IPS-NIHi11 (cell line): ENCODE data around the gene PIGZ.

Experiments used
- DNase-seq: peaks from one replicate; pipeline ENCODE4 v3.0.0; 2012; ENCODE audit warnings: mixed read lengths, low spot score

Gene PIGZ

DNA sequence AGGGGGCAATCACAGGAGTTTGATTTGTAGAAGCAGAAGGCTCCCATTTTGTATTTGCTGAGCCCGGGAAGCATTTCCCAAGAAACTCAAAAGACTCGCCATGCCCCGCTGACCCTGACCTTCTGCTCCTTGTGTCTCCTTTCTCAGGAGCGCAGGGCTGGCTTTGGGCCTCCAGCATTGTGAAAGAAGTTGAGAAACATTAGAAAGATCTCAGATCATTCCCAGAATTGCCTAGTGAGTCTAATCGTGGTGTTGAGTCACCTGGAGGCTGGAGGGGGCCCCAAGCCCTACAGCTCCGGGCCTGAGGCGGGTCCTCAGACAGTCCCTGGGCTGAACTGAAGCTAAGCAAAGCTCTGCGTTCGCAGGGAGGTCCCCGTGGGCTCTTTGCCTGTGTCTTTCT lies 10.9 kb upstream of the PIGZ start:
- no peak for DNase-seq

DNA sequence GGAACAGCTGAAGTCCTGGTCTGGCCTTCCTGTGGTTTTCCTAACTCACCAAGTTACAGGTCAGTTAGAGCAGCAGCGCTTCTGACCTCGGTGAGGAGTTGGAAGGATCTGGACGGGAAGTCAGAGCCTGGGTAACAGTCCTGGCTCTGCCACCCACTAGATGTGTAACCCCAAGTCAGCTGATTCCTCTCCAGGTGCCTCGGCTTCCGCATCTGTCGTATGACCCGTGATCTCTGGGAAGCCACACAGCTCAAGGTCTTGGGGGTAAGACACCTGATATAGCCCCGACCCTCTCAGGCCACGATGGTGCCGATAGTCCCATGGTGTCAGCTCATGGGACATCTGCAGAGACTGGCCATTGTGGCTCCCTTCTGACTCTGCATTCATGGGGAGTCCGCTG lies 8.3 kb upstream of the PIGZ start:
- DNase-seq, result no peak

DNA sequence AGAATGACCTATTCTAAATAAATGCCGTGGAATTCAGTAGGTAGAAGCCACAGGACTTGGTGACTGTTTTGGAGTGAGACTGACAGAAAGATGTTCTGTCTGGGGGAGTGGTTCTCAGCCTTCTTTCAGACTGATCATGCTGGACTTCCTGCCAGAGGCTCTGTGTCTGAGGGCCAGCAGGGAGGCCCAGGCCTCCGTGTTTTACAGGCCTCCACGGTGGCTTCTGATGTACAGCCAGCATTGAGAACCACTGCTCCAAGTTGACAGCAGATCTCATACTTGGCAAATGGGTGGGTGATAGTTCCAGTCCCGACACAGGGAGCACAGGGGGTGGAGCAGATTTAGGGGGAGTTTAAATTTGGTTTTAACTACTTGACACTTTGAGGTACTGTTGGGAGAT lies 6.7 kb upstream of the PIGZ start:
- no peak for DNase-seq

DNA sequence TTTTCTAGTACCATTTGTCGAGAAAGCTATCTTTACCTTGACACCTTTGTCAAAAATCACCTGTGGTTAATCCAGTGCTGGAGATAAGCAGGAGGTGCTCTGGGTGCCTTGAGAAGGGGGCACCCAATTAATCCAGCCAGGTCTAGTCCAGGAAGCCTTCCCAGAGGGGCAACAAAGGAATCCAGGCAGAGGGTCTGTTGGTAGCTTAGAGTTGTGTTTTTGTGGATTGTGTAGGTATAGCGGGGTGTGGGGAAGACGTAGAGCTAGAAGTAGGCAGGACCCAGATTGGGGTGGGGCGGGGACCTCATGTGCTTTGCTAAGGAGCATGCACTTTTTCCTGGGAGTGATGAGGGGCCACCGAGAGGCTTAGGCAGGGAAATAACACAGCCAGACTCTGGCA lies 6.0 kb upstream of the PIGZ start:
- DNase-seq, result no peak

GRCh38 chr3:196971094-196971698 lies 2.6 kb upstream of the PIGZ start:
- DNase-seq, result no peak

DNA sequence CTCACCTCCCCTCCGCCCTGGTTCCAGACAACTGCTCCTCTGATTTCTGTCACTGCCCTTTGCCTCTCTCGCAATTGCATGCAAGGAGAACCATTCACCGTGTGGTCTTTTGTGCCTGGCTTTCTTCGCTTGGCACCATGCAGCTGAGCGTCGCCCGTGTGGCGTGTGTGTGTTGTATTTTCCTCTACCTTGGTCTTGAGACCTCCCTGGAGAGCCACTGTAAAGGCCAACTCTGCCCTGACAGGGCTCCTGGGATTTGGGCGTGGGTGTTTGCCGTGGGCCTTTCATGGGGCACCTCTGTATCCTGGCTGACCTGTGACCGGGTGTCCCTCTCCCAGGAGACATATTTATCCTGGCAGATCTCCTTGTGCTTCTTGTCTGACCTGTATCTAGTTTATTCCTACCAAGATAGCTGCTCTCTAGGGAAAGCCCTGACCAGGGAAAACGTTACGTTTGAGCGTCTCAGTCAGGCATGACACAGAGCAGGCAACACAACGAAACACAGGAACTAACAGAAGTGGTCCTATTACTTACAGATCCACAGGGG lies 2.0 kb upstream of the PIGZ start:
- DNase-seq, result no peak

GRCh38 chr3:196969660-196970546 lies 1.3 kb upstream of the PIGZ start:
- peak; percentile 98 for DNase-seq

DNA sequence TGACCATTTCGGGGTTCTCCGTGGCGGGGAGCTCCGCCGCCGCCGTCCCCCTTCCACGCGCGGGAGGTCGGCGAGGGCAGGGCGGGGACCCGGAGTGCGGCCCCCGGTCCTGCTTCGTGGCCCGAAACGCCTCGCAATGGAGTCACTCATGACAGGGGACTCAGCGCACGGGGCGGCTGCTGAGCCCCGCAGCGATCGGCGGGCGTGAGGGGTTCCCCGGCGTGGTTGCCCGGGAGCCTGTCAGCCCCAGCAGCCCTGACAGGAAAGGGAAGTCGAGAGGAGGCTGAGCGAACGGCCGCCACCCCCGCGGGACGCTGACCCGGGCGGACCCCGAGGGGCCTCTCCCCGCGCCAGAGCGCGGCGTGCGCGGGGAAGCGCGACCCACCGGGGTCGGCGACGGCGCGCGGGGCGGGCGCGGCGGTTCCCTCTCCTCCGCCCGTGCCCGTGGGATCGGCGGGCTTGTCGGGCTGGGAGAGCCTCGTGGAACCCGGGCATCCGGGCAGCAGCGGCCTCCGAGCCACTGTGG lies 564 bp upstream of the PIGZ start:
- DNase-seq, result peak; percentile 65

DNA sequence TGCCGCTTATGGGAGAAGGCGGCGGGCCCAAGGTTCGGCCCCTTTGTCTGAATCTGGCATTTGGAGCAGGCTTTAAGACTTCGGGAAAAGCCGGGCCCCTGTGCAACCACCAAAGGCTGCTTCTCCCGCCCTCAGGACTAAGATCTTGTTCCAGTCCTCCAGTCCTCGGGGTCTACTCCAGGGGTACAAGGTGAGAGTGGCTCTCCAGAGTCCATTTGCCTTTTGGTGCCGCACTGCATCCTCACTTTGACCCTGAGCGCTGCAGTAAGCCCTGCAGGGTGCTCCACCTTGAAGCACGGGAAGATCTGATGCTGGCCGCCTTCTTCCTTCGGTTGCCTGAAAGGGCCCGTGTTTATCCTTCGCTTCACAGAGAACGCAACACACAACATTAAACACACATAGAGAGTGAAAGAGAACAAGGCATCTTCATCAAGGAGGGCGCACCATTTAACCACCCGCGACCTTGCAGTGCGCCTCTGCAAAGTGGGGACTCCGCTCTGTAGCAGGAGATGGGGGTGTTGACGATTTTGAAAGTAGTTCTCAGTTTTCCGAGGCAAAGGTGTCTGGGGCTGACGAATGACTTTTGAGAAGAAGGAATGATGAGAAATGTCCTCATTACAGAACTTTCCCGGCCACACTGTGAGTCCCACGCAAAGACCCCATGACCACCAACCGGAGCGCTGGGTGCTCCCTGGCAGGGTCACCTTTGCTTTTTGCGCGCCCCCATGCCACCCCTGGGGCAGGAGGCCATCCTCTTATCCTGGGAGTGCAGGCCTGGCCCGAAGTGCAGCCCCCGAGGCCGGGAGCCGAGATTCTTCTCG lies 1.0 kb downstream of the PIGZ start:
- DNase-seq, result no peak

DNA sequence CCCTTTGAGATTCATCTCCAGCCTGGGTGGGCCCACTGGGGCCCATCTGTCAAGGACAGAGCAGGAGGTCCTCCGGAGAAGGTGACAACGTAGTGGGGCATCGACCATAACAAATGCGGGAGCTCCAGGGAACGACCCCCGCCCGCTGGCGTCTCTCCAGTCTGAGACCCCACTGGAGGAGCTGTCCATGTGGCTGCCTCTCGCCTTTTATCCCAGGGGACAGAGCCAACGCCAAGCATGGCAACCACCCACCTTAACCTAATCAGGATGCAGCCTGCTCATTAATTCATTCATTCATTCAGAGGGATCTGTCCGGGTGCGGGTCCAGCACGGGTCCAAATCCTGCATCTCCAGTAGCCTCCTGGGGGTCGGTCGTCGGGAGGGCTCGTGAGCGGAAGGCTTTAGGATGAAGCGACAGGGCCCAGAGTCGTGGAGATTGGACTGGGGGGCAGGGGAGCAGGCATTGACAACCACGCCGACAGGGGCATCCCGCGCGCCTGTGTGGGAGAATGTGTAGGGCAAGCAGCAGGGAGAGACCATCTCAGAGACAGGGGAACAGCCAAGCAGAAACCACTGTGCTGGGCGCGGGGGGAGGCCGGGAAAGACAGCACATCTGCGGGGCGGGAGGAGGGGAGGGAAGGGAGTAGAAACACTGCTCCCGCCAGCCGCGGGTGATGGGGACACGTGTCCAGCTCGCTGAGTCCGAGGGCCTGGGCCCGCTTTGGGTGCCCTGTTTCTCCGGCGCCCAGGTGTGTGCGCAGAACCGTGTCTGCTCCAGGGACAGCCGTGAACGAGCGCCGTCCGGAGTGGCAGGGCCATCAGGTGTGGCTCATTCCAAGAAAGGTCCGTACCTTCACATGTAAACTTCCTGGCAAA lies 1.9 kb downstream of the PIGZ start:
- peak; percentile 43 for DNase-seq

GRCh38 chr3:196965804-196966173 lies 2.8 kb downstream of the PIGZ start:
- DNase-seq, result no peak

DNA sequence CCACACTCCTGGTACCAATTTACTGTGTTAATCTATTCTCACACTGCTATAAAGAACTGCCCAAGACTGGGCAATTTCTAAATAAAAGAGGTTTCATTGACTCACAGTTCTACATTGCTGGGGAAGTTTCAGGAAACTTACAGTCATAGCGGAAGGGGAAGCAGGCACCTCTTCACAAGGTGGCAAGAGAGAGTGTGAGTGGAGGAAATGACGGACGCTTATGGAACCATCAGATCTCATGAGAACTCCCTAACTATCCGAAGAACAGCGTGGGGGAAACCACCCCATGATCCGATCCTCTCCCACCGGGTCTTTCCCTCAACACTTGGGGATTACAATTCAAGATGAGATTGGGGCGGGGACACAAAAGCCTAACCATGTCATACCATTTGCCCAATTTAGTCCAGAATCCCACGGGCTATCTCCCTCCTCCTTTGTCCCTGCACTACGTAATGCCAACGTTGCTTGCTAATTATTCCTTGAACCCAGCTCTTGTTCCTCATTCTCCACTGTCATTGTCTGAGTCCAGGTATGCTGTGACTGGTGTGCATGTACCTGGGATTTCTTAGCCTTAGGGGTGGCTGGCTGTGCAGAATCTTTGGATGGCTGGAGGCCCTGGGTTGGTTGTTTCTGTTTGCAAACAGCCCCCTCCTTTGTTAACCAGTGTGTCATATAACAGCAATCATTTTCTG lies 3.4 kb downstream of the PIGZ start:
- DNase-seq, result no peak

- no peak for DNase-seq
Measured at GRCh38 chr3:196963631-196963953, 5.0 kb downstream of the PIGZ start.

DNA sequence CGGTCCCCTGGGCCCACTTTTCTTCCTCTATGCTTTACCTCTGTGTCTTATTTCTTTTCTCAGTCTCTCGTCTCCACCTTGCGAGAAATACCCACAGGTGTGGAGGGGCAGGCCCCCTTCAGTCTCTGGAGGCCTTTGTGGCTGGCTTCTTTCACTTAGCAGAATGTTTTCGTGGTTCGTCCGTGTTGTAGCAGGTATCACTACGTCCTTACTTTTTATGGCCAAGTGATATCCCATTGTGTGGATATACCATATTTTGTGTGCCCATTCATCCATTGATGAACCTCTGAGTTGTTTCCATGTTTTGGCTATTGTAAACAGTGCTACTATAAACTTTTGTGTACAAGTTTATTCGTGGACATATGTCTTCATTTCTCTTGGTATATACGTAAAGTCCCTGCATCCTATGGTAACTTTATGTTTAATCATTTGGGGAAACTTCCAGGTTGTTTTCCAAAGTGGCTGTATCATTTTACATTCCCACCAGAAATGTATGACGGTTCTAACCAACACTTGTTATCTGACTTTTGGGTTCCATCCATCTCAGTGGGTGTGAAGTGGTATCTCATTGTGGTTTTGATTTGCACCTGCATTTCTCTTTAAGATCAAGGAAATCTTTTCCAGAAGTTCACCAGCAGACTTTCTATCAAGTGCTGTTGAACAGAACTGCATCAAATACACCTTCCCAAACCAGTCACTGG lies 5.6 kb downstream of the PIGZ start:
- DNase-seq, result no peak

GRCh38 chr3:196962108-196962929 lies 6.3 kb downstream of the PIGZ start:
- no peak for DNase-seq

- DNase-seq, result no peak
Measured at GRCh38 chr3:196954832-196955231, 13.8 kb downstream of the PIGZ start.

GRCh38 chr3:196951371-196951770 lies 17.3 kb downstream of the PIGZ start:
- no peak for DNase-seq

- DNase-seq, result no peak
Measured at GRCh38 chr3:196949750-196950149, 18.9 kb downstream of the PIGZ start.

DNA sequence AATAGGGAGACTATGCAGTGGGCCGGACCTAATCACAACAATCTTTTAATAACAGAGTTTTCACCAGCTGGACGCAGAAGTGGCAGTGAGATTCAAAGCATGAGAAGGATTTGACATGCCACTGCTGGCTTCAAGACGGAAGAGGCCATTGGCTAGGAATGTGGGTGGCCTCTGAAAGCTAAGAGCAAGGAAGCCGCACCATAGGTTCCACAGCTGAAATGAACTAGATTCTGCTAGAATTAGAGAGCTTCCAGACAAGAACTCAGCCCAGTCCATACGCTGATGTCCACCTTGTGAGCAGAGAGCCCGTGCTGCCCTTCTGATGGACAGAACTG lies 19.4 kb downstream of the PIGZ start:
- no peak for DNase-seq
